ENCODE results near the gene JKAMP.
"Not testable (repeated sequence)": the region's sequence is repeated elsewhere in the genome, so short reads cannot be mapped to it uniquely, and the experiment has no call there.

The JKAMP gene, protein sequence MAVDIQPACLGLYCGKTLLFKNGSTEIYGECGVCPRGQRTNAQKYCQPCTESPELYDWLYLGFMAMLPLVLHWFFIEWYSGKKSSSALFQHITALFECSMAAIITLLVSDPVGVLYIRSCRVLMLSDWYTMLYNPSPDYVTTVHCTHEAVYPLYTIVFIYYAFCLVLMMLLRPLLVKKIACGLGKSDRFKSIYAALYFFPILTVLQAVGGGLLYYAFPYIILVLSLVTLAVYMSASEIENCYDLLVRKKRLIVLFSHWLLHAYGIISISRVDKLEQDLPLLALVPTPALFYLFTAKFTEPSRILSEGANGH

GRCh38 chr14:59483819-59484638, at the start of gene JKAMP, which contains the start of gene L3HYPDH:
Gene JKAMP, plus strand, starts transcription at chr14:59484517. Its CDS starts 73 bp downstream, at chr14:59484590.
Gene L3HYPDH, minus strand, starts transcription at chr14:59484408. Its CDS starts 92 bp downstream, at chr14:59484316.
- peak; percentile 99 for DNase-seq

DNA sequence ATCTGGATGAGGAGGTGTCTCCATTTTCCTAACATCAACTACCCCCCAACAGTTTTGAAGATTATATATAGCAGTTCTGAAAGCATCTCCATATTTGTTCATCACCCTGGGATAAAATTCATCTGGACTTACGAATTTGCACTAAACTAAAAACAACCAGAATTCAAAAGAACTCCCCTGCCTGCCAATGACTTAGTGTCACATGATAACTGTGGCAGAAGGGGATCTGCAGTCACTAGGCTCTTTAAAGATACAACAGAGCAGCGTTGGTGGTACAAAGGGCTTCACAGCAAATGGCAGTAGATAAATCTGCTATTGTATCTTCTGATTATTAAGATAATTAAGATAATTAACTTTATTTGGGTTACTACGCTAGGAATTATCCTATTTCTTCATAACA, 49.2 kb upstream of the JKAMP start:
- no peak for DNase-seq

GRCh38 chr14:59435987-59436386, 48.3 kb upstream of the JKAMP start:
- no peak for DNase-seq

GRCh38 chr14:59438195-59438647, 46.1 kb upstream of the JKAMP start:
- no peak for DNase-seq

- DNase-seq: no peak
Observed at GRCh38 chr14:59439256-59439965, 44.9 kb upstream of the JKAMP start.

GRCh38 chr14:59448673-59449072, 35.6 kb upstream of the JKAMP start:
- DNase-seq: not testable (repeated sequence)

GRCh38 chr14:59450716-59451115, 33.6 kb upstream of the JKAMP start:
- DNase-seq: no peak

DNA sequence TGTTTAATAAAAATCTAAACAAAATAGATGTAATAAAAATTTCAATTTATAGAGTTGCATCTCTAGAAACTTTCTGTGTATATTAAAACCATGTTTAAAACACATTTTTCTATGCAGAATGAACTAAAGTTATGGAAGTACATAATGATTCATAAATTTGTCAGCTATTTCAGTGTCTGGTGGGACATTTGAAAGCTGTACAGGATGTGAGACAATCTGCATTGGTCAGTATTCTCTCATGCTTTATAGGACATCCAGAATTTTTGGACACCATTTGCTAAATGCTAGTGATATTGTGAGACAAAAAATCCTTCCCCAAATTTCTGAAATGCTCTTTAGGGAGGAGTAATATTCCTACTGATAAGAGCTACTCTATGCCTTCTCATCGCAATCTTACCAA, 32.5 kb upstream of the JKAMP start:
- no peak for DNase-seq

DNA sequence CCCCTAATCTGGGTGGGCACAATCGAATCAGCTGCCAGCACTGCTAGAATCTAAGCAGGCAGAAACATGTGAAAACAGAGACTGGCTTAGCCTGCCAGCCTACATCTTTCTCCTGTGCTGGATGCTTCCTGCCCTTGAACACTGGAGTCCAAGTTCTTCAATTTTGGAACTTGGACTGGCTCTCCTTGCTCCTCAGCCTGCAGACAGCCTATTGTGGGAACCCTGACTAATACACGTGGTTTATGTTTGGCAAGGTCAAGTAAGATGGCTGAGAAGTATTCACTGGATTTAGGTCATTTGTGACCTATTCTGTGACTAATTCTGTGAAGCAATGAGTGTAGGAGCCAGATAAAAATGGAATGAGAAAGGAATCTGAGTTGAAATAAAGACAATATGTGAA, 30.2 kb upstream of the JKAMP start:
- no peak for DNase-seq

DNA sequence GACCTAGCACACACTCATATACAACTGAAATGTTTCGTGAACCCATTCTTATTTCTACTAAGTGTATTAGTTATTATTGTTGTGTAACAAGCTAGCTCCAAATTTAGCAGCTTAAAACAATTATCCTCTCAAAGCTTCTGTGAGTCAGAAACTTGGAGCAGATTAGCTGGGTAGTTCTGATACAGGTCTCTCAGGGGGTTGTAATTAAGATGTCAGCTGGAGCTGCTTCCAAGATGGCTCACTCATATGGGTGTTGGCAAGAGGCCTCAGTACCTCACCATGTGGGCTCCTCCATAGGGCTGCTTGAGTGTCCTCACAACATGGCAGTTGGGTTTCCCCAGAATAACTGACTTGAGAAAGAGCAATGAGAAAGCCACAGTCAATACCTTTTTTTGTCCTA, 28.9 kb upstream of the JKAMP start:
- DNase-seq: no peak

DNA sequence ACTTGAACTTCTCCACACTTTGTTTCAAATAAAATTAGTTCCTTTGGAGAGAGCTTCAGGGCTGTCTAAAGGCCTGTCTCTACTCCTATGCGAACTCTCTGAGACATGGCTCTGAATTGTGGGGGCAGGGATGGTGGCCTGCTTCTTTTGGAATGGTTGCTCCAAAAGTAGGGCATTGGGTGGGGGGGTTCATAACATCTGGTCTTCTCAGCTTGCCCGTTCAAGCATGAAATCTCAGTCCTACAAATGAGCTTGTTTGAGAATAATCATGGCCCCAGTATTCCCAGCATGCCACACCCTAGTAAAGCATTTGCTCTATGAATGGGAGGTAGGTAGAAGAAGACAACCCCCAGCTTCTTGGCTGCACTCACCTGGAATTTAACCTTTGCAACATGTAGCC, 25.8 kb upstream of the JKAMP start:
- no peak for DNase-seq

DNA sequence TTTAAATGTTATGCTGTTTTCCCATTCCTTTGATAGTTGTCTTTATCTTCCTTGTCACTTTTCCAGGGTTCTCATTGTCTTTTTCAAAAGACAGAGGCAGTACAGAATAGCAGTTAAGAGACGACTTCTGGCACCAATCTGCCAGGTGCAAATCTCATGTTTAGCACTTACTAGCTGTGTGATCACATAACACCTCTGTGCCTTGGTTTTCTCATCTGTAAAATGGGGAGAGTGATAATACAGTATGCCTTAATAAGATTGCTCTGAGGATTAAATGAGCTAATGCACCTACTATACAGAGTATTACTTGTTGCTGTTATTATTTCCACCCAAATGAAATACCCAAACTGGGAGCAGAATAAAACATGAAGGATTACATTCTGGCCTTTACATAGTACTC, 23.9 kb upstream of the JKAMP start:
- DNase-seq: no peak

- DNase-seq: no peak
Observed at GRCh38 chr14:59461891-59462290, 22.4 kb upstream of the JKAMP start.

GRCh38 chr14:59463787-59464485, 20.4 kb upstream of the JKAMP start:
- no peak for DNase-seq

DNA sequence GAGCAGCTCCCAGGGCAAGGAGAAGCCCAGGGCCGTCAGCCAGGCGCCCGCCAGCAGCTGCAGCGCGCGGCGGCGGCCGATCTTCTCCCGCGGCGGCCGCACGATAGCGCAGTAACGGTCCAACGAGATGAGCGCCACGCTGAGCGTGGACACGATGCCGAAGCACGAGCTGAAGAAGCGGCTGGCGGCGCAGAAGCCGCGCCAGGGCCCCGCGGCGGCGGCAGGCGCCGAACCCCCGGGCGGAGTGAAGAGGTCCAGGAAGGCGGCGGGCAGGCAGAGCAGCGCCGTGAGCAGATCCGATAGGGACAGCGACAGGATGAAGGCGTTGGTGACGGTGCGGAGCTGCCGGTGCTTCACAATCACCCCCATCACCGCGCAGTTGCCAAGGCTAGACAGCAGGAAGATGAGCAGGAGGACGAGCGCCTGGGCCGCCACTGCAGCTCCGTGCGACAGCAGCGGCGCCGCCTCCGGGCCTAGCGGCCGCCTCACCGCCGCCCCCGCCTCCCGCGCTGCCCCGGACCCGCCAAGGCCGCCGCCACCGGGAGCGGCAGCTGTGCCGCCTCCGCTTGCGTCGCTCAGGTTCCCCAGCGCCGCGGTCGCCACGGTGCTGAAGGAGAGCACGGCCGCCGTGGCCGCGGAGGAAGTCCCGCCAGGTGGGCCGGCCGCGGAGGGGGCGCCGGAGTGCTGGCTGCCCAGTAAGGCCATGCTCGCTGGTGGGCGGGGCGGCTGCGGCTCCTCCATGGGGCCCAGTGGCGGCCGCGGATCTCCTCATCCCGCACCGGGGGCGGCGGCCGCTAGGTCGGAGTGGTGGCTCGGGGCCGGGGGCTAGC, 19.6 kb upstream of the JKAMP start:
- DNase-seq: peak; percentile 83

DNA sequence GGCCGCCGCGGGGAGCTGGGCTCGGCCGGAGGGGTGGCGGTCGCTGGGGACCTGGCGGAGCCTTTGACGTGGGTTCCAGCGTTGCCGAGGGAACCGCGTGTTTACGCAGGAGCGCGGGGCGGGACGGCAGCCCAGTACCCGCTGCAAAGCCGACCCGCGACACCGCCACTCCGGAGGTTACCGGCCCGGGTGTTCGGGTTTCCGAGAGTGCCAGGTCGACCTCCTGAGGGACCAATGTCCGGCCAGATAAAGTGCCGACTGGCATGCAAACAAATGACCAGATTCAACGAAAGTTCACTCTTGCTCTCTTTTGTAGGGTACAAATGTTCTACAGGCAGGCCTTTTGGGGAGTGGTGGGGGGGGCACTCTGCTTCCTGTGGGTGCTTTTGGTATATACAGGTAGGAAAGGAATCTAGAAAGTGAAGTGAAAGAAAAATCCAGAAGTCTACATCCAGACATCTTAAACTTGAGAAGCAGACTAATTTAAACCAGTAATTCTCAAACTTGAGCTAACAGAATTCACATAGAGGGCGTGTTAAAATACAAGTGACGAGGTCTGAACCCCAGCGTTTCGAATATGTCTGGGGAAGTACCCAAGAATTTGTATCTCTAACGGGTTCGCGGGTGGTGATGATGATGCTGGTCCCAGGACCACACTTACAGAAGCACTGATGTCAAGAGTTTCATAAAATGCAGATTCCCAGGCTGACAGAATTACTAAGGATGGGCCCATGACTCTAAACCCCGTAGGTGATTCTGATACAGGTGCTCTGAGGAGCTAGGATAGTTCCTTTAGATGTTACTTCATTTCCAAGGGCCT, 18.8 kb upstream of the JKAMP start, which contains the start of gene GPR135:
Gene GPR135, minus strand, starts transcription at position 65 of the 820 bp plus-strand sequence. CDS start 154 bp downstream, outside the sequence.
- no peak for DNase-seq

GRCh38 chr14:59474172-59474571, 10.1 kb upstream of the JKAMP start:
- no peak for DNase-seq

DNA sequence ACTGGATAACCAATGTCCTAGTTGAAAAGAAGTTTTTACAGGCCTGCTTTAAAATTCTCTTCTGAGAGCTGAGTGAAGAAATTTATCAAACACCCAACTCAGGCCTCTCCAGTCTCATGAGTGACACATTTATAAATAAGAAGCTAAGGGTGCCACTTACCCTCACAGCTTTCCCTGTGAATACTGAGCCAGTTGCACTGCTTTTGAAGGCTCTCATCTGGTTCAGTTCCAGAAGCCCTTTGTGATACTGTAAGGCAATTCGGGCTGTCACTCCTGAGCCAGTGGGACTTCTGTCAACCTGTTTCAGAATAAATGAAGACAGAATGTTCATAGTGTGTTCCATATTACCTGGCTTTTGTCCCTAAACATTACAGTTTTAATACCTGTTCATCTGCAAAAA, 8.6 kb upstream of the JKAMP start:
- no peak for DNase-seq

DNA sequence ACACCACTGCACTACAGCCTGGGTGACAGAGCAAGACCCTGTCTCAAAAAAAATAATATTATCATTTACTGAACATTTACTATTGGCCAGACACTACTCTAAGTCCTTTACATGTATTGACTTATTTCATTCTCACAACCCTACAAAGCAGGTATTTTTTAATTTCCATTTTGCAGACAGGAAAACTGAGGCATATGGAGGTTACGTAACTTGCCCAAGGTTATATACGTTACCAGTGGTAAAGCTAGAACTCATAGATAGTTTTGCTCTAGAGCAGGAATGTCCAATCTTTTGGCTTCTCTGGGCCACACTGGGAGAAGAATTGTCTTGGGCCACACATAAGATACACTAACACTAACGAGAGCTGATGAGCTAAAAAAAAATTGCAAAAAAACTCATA, 5.8 kb upstream of the JKAMP start:
- no peak for DNase-seq

- DNase-seq: no peak
Observed at GRCh38 chr14:59480166-59480565, 4.2 kb upstream of the JKAMP start.

DNA sequence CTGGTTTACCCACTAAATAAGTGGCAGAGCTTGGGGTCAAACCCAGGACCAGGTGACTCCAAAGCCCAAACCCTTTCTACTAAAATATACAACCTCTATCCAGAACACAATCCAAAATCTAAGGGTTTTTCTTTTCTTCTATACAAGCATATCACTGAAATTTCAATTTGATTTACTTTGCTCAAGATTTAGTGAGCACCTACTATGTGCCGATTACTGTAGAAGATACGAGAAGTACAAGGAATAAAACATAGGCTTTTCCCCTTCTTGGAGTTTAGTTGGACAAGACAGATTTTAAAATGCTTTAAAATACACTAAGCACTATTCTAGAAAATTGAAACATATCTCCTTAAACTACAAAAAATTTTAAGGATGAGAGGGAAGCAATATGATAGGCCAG, 2.9 kb upstream of the JKAMP start:
- DNase-seq: no peak
